Karpas-422 (cell line): ENCODE measurements around the gene FUT7. TPM values are rescaled to one million over a fixed set of nuclear protein-coding genes. Genes with fewer than 3 reads are reported as not detected.

Source experiments
- DNase-seq: peaks from one replicate; pipeline ENCODE4 v3.0.0-alpha.2; 2015
- H2AFZ ChIP-seq: fragments of 200-600 bp; sonication (generic); 2 replicates; pipeline ENCODE4 v1.6.1; 2014; ENCODE audit warnings: antibody characterized with exemption, low read length, mixed read lengths
- H3K27ac ChIP-seq: fragments of 200-600 bp; sonication (generic); 2 replicates; pipeline ENCODE4 v1.5.1; 2014; ENCODE audit warnings: mild to moderate bottlenecking, low read length, moderate library complexity
- H3K27me3 ChIP-seq: fragments of 200-600 bp; sonication (generic); 2 replicates; pipeline ENCODE4 v1.6.1; 2014; ENCODE audit warnings: low read length, mixed read lengths
- H3K36me3 ChIP-seq: fragments of 200-600 bp; sonication (generic); 2 replicates; pipeline ENCODE4 v1.6.1; 2014; ENCODE audit warnings: low read length, mixed read lengths; ENCODE audit not compliant: insufficient read depth
- H3K4me1 ChIP-seq: fragments of 200-600 bp; sonication (generic); 2 replicates; pipeline ENCODE4 v1.6.1; 2014; ENCODE audit warnings: mild to moderate bottlenecking, low read length, mixed read lengths
- H3K4me2 ChIP-seq: fragments of 200-600 bp; sonication (generic); 2 replicates; pipeline ENCODE4 v1.6.1; 2014; ENCODE audit warnings: low read length, low read depth, mild to moderate bottlenecking; ENCODE audit not compliant: poor library complexity, severe bottlenecking
- H3K4me3 ChIP-seq: fragments of 200-600 bp; sonication (generic); 2 replicates; pipeline ENCODE4 v1.5.1; 2014; ENCODE audit warnings: mild to moderate bottlenecking, antibody characterized with exemption, low read length, mixed read lengths
- H3K79me2 ChIP-seq: fragments of 200-600 bp; sonication (generic); 2 replicates; pipeline ENCODE4 v1.6.1; 2014; ENCODE audit warnings: mild to moderate bottlenecking, low read length, mixed read lengths
- H3K9ac ChIP-seq: fragments of 200-600 bp; sonication (generic); 2 replicates; pipeline ENCODE4 v1.6.0; 2014; ENCODE audit warnings: low read length
- H3K9me2 ChIP-seq: fragments of 200-600 bp; sonication (generic), shearing (Covaris generic); replicated peaks from 2 replicates; pipeline ENCODE4 v1.6.0; 2014; ENCODE audit warnings: mild to moderate bottlenecking, low read length, moderate library complexity; ENCODE audit not compliant: insufficient read depth
- H3K9me3 ChIP-seq: fragments of 300-700, 200-600 bp; sonication (generic); 2 replicates; pipeline ENCODE4 v1.6.1; 2014; ENCODE audit warnings: low read length, mixed read lengths
- H4K20me1 ChIP-seq: fragments of 200-600 bp; sonication (generic); 2 replicates; pipeline ENCODE4 v1.6.1; 2014; ENCODE audit warnings: mild to moderate bottlenecking, antibody characterized with exemption, low read length, low read depth; ENCODE audit not compliant: insufficient read depth
- total RNA-seq: library from RNA; depleted of rRNA; stranded (reverse); fragments of >200 nt; shearing (Covaris generic); gene quantifications from 2 replicates; pipeline ENCODE4 v1.2.3, GENCODE V29; 2014; ENCODE audit warnings: low replicate concordance

FUT7 gene
- total RNA-seq, 1 experiment from 2014 or later, result not detected

GRCh38 chr9:137021568-137021978, 10.3 kb downstream of the FUT7 start:
- Histone ChIP-seq H3K4me3 (no peak overlapping the region), H3K9me2 (no peaks in the 10 kb centered on the region), H3K9ac (no peak overlapping the region), H3K79me2 (no peaks in the 10 kb centered on the region), H3K9me3 (no peaks in the 10 kb centered on the region), H3K4me2 (no peak overlapping the region), H4K20me1 (no peaks in the 10 kb centered on the region), H3K4me1 (peaks cover 14% of the 10 kb centered on the region), H2AFZ (no peak overlapping the region), H3K27me3 (no peaks in the 10 kb centered on the region), H3K27ac (no peak overlapping the region), H3K36me3 (no peaks in the 10 kb centered on the region)
- DNase-seq, result no peak

GRCh38 chr9:137020771-137021567, 10.9 kb downstream of the FUT7 start:
- Histone ChIP-seq H3K9me2 (no peaks in the 10 kb centered on the region), H3K27me3 (no peaks in the 10 kb centered on the region), H3K4me1 (peaks cover 10% of the 10 kb centered on the region), H3K27ac (no peak overlapping the region), H3K4me2 (no peak overlapping the region), H3K79me2 (no peaks in the 10 kb centered on the region), H3K9me3 (no peaks in the 10 kb centered on the region), H3K9ac (no peak overlapping the region), H4K20me1 (no peaks in the 10 kb centered on the region), H3K4me3 (no peak overlapping the region), H2AFZ (no peak overlapping the region), H3K36me3 (no peaks in the 10 kb centered on the region)
- no peak for DNase-seq

GRCh38 chr9:137019891-137020683, 11.8 kb downstream of the FUT7 start:
- Histone ChIP-seq H2AFZ (no peak overlapping the region), H3K36me3 (no peaks in the 10 kb centered on the region), H3K9ac (no peak overlapping the region), H3K79me2 (no peaks in the 10 kb centered on the region), H3K27me3 (no peaks in the 10 kb centered on the region), H3K9me2 (no peaks in the 10 kb centered on the region), H3K4me2 (no peak overlapping the region), H3K9me3 (no peaks in the 10 kb centered on the region), H3K27ac (no peak overlapping the region), H4K20me1 (no peaks in the 10 kb centered on the region), H3K4me3 (no peak overlapping the region), H3K4me1 (peaks cover 1% of the 10 kb centered on the region)
- no peak for DNase-seq

- Histone ChIP-seq H2AFZ (no peak overlapping the region), H3K27ac (no peak overlapping the region), H3K4me3 (no peak overlapping the region), H3K9me2 (no peaks in the 10 kb centered on the region), H3K9ac (no peak overlapping the region), H3K79me2 (no peaks in the 10 kb centered on the region), H3K4me1 (no peaks in the 10 kb centered on the region), H3K27me3 (no peaks in the 10 kb centered on the region), H3K9me3 (no peaks in the 10 kb centered on the region), H3K4me2 (no peak overlapping the region), H3K36me3 (no peaks in the 10 kb centered on the region), H4K20me1 (no peaks in the 10 kb centered on the region)
- no peak for DNase-seq
These were observed 12.9 kb downstream of the FUT7 start for GRCh38 chr9:137018761-137019559.

GRCh38 chr9:137017791-137018497, 13.9 kb downstream of the FUT7 start:
- DNase-seq, result no peak
- Histone ChIP-seq H3K4me2 (no peak overlapping the region), H3K27me3 (no peaks in the 10 kb centered on the region), H3K4me1 (no peaks in the 10 kb centered on the region), H3K4me3 (no peak overlapping the region), H3K27ac (no peak overlapping the region), H3K36me3 (no peaks in the 10 kb centered on the region), H3K9me3 (no peaks in the 10 kb centered on the region), H4K20me1 (no peaks in the 10 kb centered on the region), H3K9ac (no peak overlapping the region), H3K79me2 (no peaks in the 10 kb centered on the region), H3K9me2 (no peaks in the 10 kb centered on the region), H2AFZ (no peak overlapping the region)

- Histone ChIP-seq H3K4me1 (no peaks in the 10 kb centered on the region), H3K36me3 (no peaks in the 10 kb centered on the region)
These were observed 14.8 kb downstream of the FUT7 start for GRCh38 chr9:137017071-137017470.

GRCh38 chr9:137016436-137016835, 15.5 kb downstream of the FUT7 start:
- Histone ChIP-seq H3K79me2 (no peaks in the 10 kb centered on the region), H3K27me3 (no peaks in the 10 kb centered on the region)

More at GRCh38 chr9:137017071-137017470, 14.8 kb downstream of the FUT7 start:
- H3K4me2 ChIP-seq, result no peak overlapping the region
- no peaks in the 10 kb centered on the region for H3K27me3 ChIP-seq
- no peak overlapping the region for H3K9ac ChIP-seq
- no peaks in the 10 kb centered on the region for H3K79me2 ChIP-seq
- no peaks in the 10 kb centered on the region for H3K9me2 ChIP-seq
- no peak for DNase-seq
- no peak overlapping the region for H3K27ac ChIP-seq
- H4K20me1 ChIP-seq, result no peaks in the 10 kb centered on the region
- no peaks in the 10 kb centered on the region for H3K9me3 ChIP-seq
- H2AFZ ChIP-seq, result no peak overlapping the region
- no peak overlapping the region for H3K4me3 ChIP-seq

More at GRCh38 chr9:137016436-137016835, 15.5 kb downstream of the FUT7 start:
- no peak overlapping the region for H2AFZ ChIP-seq
- DNase-seq, result no peak
- H3K27ac ChIP-seq, result no peak overlapping the region
- H3K4me2 ChIP-seq, result no peak overlapping the region
- H3K9ac ChIP-seq, result no peak overlapping the region
- H3K9me3 ChIP-seq, result no peaks in the 10 kb centered on the region
- no peak overlapping the region for H3K4me3 ChIP-seq
- no peaks in the 10 kb centered on the region for H4K20me1 ChIP-seq
- no peaks in the 10 kb centered on the region for H3K36me3 ChIP-seq
- H3K9me2 ChIP-seq, result no peaks in the 10 kb centered on the region
- no peaks in the 10 kb centered on the region for H3K4me1 ChIP-seq
